DOHH2 (cell line): ENCODE measurements around the gene METTL16.

Experiments used
- H3F3A ChIP-seq: fragments of 200-600 bp; sonication (generic), shearing (Covaris generic); 2 replicates; pipeline ENCODE4 v1.6.0; 2016; ENCODE audit warnings: antibody characterized with exemption, mild to moderate bottlenecking; ENCODE audit not compliant: control insufficient read depth, insufficient read depth
- H3K27ac ChIP-seq: fragments of 200-600 bp; sonication (generic); 2 replicates; pipeline ENCODE4 v1.5.1; 2014; ENCODE audit warnings: low read depth, mild to moderate bottlenecking, low read length, moderate library complexity
- H3K27me3 ChIP-seq: fragments of 200-600 bp; sonication (generic); 2 replicates; pipeline ENCODE4 v1.6.1; 2014; ENCODE audit warnings: mild to moderate bottlenecking, low read length, mixed read lengths; ENCODE audit not compliant: control insufficient read depth
- H3K36me3 ChIP-seq: fragments of 200-600 bp; sonication (generic); 2 replicates; pipeline ENCODE4 v1.6.1; 2014; ENCODE audit warnings: mild to moderate bottlenecking, low read length, moderate library complexity, mixed read lengths; ENCODE audit not compliant: control insufficient read depth
- H3K4me1 ChIP-seq: fragments of 200-600 bp; sonication (generic); 2 replicates; pipeline ENCODE4 v1.6.1; 2014; ENCODE audit warnings: mild to moderate bottlenecking, low read length, mixed read lengths; ENCODE audit not compliant: control insufficient read depth
- H3K4me2 ChIP-seq: fragments of 200-600 bp; sonication (generic); 2 replicates; pipeline ENCODE4 v1.6.0; 2014; ENCODE audit warnings: mild to moderate bottlenecking, low read length, moderate library complexity
- H3K4me3 ChIP-seq: fragments of 200-600 bp; sonication (generic); 2 replicates; pipeline ENCODE4 v1.5.1; 2014; ENCODE audit warnings: mild to moderate bottlenecking, low read length, mixed read lengths
- H3K79me2 ChIP-seq: fragments of 200-600 bp; sonication (generic); 2 replicates; pipeline ENCODE4 v1.6.1; 2014; ENCODE audit warnings: mild to moderate bottlenecking, low read length, mixed read lengths; ENCODE audit not compliant: control insufficient read depth
- H3K9me2 ChIP-seq: fragments of 200-600 bp; sonication (generic); replicated peaks from 2 replicates; pipeline ENCODE4 v1.6.1; 2014; ENCODE audit warnings: mild to moderate bottlenecking, low read length, mixed read lengths; ENCODE audit not compliant: control insufficient read depth
- H3K9me3 ChIP-seq: fragments of 200-600 bp; sonication (generic); 2 replicates; pipeline ENCODE4 v1.6.1; 2014; ENCODE audit warnings: antibody characterized with exemption, low read length, mixed read lengths; ENCODE audit not compliant: control insufficient read depth, insufficient read depth
- H4K20me1 ChIP-seq: fragments of 200-600 bp; sonication (generic); 2 replicates; pipeline ENCODE4 v1.6.0; 2014; ENCODE audit warnings: low read depth, mild to moderate bottlenecking, antibody characterized with exemption, low read length, moderate library complexity; ENCODE audit not compliant: control insufficient read depth, insufficient read depth
- CTCF ChIP-seq: fragments of 200-600 bp; sonication (generic); IDR thresholded peaks from one replicate; pipeline ENCODE4 v1.5.1; 2014; ENCODE audit warnings: antibody characterized with exemption, mild to moderate bottlenecking, low read depth, low read length; ENCODE audit not compliant: poor library complexity, severe bottlenecking
- EZH2phosphoT487 ChIP-seq: fragments of 200-600 bp; sonication (generic); IDR thresholded peaks from 2 replicates; pipeline ENCODE4 v1.6.1; 2017; ENCODE audit warnings: borderline replicate concordance, mild to moderate bottlenecking, antibody characterized with exemption, low read length, moderate library complexity, mixed read lengths

Gene METTL16

GRCh38 chr17:2421315-2422147 lies 90.2 kb downstream of the METTL16 start:
- no peak overlapping the region for H3K27ac ChIP-seq
- no peaks in the 10 kb centered on the region for H3K9me3 ChIP-seq
- H3K27me3 ChIP-seq = no peaks in the 10 kb centered on the region
- H3K79me2 ChIP-seq = no peaks in the 10 kb centered on the region
- H4K20me1 ChIP-seq = no peaks in the 10 kb centered on the region
- H3K4me3 ChIP-seq = no peak overlapping the region
- H3K4me2 ChIP-seq = no peak overlapping the region
- peaks cover 41% of the 10 kb centered on the region for H3K36me3 ChIP-seq
- TF ChIP-seq EZH2phosphoT487 = no peak
- no peak for TF ChIP-seq CTCF
- H3F3A ChIP-seq = peaks cover 11% of the 10 kb centered on the region; the same call in 1 of the 2 replicates
- H3K9me2 ChIP-seq = no peaks in the 10 kb centered on the region
- H3K4me1 ChIP-seq = no peaks in the 10 kb centered on the region

- TF ChIP-seq EZH2phosphoT487 (no peak), CTCF (no peak)
- no peaks in the 10 kb centered on the region for H3K9me3 ChIP-seq
- no peaks in the 10 kb centered on the region for H3K79me2 ChIP-seq
- no peak overlapping the region for H3K27ac ChIP-seq
- H3K9me2 ChIP-seq = no peaks in the 10 kb centered on the region
- H3K27me3 ChIP-seq = no peaks in the 10 kb centered on the region
- H3K4me1 ChIP-seq = no peaks in the 10 kb centered on the region
- no peaks in the 10 kb centered on the region for H4K20me1 ChIP-seq
- H3F3A ChIP-seq = peaks cover 14% of the 10 kb centered on the region; the same call in 1 of the 2 replicates
- no peak overlapping the region for H3K4me3 ChIP-seq
- H3K4me2 ChIP-seq = no peak overlapping the region
- peaks cover 39% of the 10 kb centered on the region for H3K36me3 ChIP-seq
These were observed 91.5 kb downstream of the METTL16 start for GRCh38 chr17:2420176-2420575.

GRCh38 chr17:2419486-2419885 lies 92.2 kb downstream of the METTL16 start:
- Histone ChIP-seq H3K4me3 (no peak overlapping the region), H3K27me3 (no peaks in the 10 kb centered on the region), H3K9me2 (no peaks in the 10 kb centered on the region), H3K4me2 (no peak overlapping the region), H3K9me3 (no peaks in the 10 kb centered on the region), H4K20me1 (no peaks in the 10 kb centered on the region), H3F3A (peaks cover 14% of the 10 kb centered on the region; the same call in 1 of the 2 replicates), H3K4me1 (no peaks in the 10 kb centered on the region), H3K27ac (no peak overlapping the region), H3K36me3 (peaks cover 42% of the 10 kb centered on the region), H3K79me2 (no peaks in the 10 kb centered on the region)
- no peak for TF ChIP-seq CTCF
- TF ChIP-seq EZH2phosphoT487 = no peak
